GM19023 (cell line): ENCODE measurements around the gene CADPS2.
"Not testable (repeated sequence)": the region's sequence is repeated elsewhere in the genome, so short reads cannot be mapped to it uniquely, and the experiment has no call there.

Source experiments
- ATAC-seq: cut with Tn5 transposase; IDR thresholded peaks from one replicate; pipeline ENCODE4 v1.9.1; 2021; ENCODE audit warnings: mild to moderate bottlenecking, moderate library complexity; ENCODE audit not compliant: unreplicated experiment

CADPS2 gene

GRCh38 chr7:122717356-122718089 is 168.7 kb downstream of the CADPS2 start:
- no peak for ATAC-seq

- ATAC-seq = no peak
Observed at GRCh38 chr7:122715183-122715582, 171.1 kb downstream of the CADPS2 start.

GRCh38 chr7:122710916-122711315 is 175.3 kb downstream of the CADPS2 start:
- no peak for ATAC-seq

GRCh38 chr7:122709930-122710646 is 176.2 kb downstream of the CADPS2 start:
- ATAC-seq = no peak

- ATAC-seq = no peak
Observed at GRCh38 chr7:122706836-122707235, 179.4 kb downstream of the CADPS2 start.

GRCh38 chr7:122702872-122703510 is 183.3 kb downstream of the CADPS2 start, which contains the start of gene RNF148:
Gene RNF148, minus strand, starts transcription at chr7:122702922. Its CDS starts 172 bp downstream, at chr7:122702750.
- ATAC-seq = no peak

GRCh38 chr7:122699017-122699416 is 187.2 kb downstream of the CADPS2 start, which contains the start of gene RNF133:
Gene RNF133, minus strand, starts transcription at chr7:122699117. Its CDS starts 199 bp downstream, at chr7:122698918.
- no peak for ATAC-seq

- no peak for ATAC-seq
Observed at GRCh38 chr7:122695816-122696215, 190.4 kb downstream of the CADPS2 start.

- no peak for ATAC-seq
Observed at GRCh38 chr7:122694697-122695096, 191.6 kb downstream of the CADPS2 start.

GRCh38 chr7:122692769-122693309 is 193.4 kb downstream of the CADPS2 start:
- ATAC-seq = no peak

- no peak for ATAC-seq
Observed at GRCh38 chr7:122691569-122692235, 194.6 kb downstream of the CADPS2 start.

GRCh38 chr7:122689346-122690109 is 196.7 kb downstream of the CADPS2 start:
- no peak for ATAC-seq

- no peak for ATAC-seq
Observed at GRCh38 chr7:122688400-122688998, 197.8 kb downstream of the CADPS2 start.

- no peak for ATAC-seq
Observed at GRCh38 chr7:122686360-122686878, 199.8 kb downstream of the CADPS2 start.

- no peak for ATAC-seq
Observed at GRCh38 chr7:122684504-122684903, 201.8 kb downstream of the CADPS2 start.

GRCh38 chr7:122682815-122683550 is 203.3 kb downstream of the CADPS2 start:
- ATAC-seq = no peak

GRCh38 chr7:122681186-122681585 is 205.1 kb downstream of the CADPS2 start:
- ATAC-seq = not testable (repeated sequence)

- ATAC-seq = no peak
Observed at GRCh38 chr7:122679813-122680212, 206.4 kb downstream of the CADPS2 start.

GRCh38 chr7:122679269-122679709 is 207.0 kb downstream of the CADPS2 start:
- not testable (repeated sequence) for ATAC-seq
